Dendritic cell treated with granulocyte-macrophage colony-stimulating factor and Interleukin-4, amounts not matched to agents 40 ng/mL and 50 ng/mL, for 4 days (primary cell): ENCODE measurements around the gene WDR93.
A peak's percentile ranks its signal among the peaks of the same experiment; 100 is the strongest.

Experiments used
- H3K27ac Mint-ChIP-seq: one replicate; pipeline ENCODE4 v1.8.0; 2022; ENCODE audit warnings: mild to moderate bottlenecking, mixed read lengths
- H3K27me3 Mint-ChIP-seq: one replicate; pipeline ENCODE4 v1.8.0; 2022; ENCODE audit warnings: mild to moderate bottlenecking, mixed read lengths
- H3K36me3 Mint-ChIP-seq: one replicate; pipeline ENCODE4 v1.8.0; 2022; ENCODE audit warnings: low read depth, mixed read lengths
- H3K4me1 Mint-ChIP-seq: one replicate; pipeline ENCODE4 v1.8.0; 2022; ENCODE audit warnings: low read depth, mixed read lengths
- H3K4me3 Mint-ChIP-seq: one replicate; pipeline ENCODE4 v1.8.0; 2022; ENCODE audit warnings: mild to moderate bottlenecking, moderate library complexity, mixed read lengths
- H3K9me3 Mint-ChIP-seq: one replicate; pipeline ENCODE4 v1.8.0; 2022; ENCODE audit warnings: mixed read lengths
- intact Hi-C: fragments of 100-400 bp; cut with micrococcal nuclease; formaldehyde crosslinking; loops from one replicate; pipeline ENCODE4 v1.15.0; 2022

Gene WDR93

GRCh38 chr15:89768071-89768500, 77.5 kb downstream of the WDR93 start:
- intact Hi-C loops: no loop called here
- no peaks in the 10 kb centered on the region for H3K36me3 Mint-ChIP-seq
- H3K4me1 Mint-ChIP-seq: peaks cover 19% of the 10 kb centered on the region
- H3K27me3 Mint-ChIP-seq: peaks cover 3% of the 10 kb centered on the region
- peak overlapping the region; percentile 11 for H3K27ac Mint-ChIP-seq
- no peaks in the 10 kb centered on the region for H3K9me3 Mint-ChIP-seq
- H3K4me3 Mint-ChIP-seq: no peak overlapping the region

DNA sequence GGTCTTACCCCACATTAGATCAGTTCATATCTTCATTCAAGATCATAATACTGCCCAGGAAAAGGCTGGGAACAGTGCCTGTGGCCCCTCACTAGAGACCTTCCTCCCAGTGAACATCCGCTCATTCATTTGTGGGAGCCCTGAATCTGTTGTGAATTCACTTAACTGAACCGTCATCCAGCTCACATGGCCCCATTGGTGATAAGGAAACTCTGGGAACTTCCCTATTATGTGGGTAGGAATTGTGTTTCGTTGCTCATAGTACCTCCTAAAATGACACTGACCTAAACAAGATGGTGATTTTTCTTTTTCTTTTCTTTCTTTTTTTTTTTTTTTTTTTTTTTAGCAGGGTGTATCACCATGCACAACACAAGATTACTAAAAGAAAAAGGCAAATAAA, 78.8 kb downstream of the WDR93 start:
- H3K4me3 Mint-ChIP-seq: no peak overlapping the region
- peaks cover 19% of the 10 kb centered on the region for H3K4me1 Mint-ChIP-seq
- peaks cover 3% of the 10 kb centered on the region for H3K27me3 Mint-ChIP-seq
- H3K36me3 Mint-ChIP-seq: no peaks in the 10 kb centered on the region
- no peaks in the 10 kb centered on the region for H3K9me3 Mint-ChIP-seq
- intact Hi-C loops: no loop called here
- H3K27ac Mint-ChIP-seq: no peak overlapping the region

DNA sequence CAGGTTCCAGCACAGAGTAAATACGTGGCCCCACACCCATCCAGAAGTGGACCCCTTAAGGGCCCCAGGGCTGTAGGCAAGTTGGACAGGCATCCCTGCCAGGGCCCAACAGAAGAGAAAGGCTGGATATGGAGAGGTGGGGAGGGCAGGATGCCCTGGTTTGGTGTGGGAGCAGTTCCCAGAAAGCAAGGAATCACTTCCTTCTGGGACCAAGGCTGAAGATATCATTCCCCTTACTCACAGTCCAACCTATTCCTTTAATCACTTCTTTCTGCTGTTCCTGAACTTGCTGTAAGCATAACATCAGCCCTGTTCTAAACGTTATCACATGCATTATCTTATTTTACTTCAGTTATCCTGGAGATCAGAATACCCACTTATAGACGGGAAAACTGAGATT, 79.4 kb downstream of the WDR93 start:
- no peaks in the 10 kb centered on the region for H3K36me3 Mint-ChIP-seq
- no peak overlapping the region for H3K27ac Mint-ChIP-seq
- intact Hi-C loops: no loop called here
- H3K4me1 Mint-ChIP-seq: peaks cover 19% of the 10 kb centered on the region
- no peak overlapping the region for H3K4me3 Mint-ChIP-seq
- peaks cover 6% of the 10 kb centered on the region for H3K27me3 Mint-ChIP-seq
- H3K9me3 Mint-ChIP-seq: no peaks in the 10 kb centered on the region

GRCh38 chr15:89772932-89773583, 82.4 kb downstream of the WDR93 start:
- intact Hi-C loops: no loop called here
- Mint-ChIP-seq H3K4me1 (peaks cover 17% of the 10 kb centered on the region), H3K4me3 (no peak overlapping the region), H3K9me3 (no peaks in the 10 kb centered on the region), H3K27ac (no peak overlapping the region), H3K27me3 (peaks cover 23% of the 10 kb centered on the region), H3K36me3 (no peaks in the 10 kb centered on the region)

- H3K36me3 Mint-ChIP-seq: no peaks in the 10 kb centered on the region
- H3K4me3 Mint-ChIP-seq: no peak overlapping the region
- no peak overlapping the region for H3K27ac Mint-ChIP-seq
- intact Hi-C loops: no loop called here
- H3K9me3 Mint-ChIP-seq: no peaks in the 10 kb centered on the region
- peaks cover 17% of the 10 kb centered on the region for H3K4me1 Mint-ChIP-seq
- peaks cover 25% of the 10 kb centered on the region for H3K27me3 Mint-ChIP-seq
Observed at GRCh38 chr15:89774492-89774891, 83.9 kb downstream of the WDR93 start.

DNA sequence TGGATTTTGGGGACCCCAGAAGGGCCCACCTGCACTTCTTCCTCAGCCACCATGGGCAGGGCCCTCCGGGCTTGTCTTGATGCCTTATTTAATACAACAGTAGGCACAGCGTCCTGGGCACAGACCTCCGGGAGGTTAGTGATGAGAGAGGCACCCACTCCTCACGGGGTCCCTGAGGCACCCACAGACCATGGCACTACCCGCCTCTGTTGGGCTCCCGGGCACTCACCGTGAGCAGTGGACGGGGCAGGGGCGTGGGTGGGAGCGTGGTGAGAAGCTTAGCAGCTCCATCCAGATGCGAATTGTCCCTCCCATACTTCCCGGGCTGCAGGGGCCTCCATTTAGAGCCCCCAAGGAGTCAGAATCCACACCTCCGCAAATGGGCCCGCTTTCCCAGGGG, 85.2 kb downstream of the WDR93 start:
- Mint-ChIP-seq H3K27me3 (peaks cover 25% of the 10 kb centered on the region), H3K36me3 (no peaks in the 10 kb centered on the region), H3K4me1 (peaks cover 19% of the 10 kb centered on the region), H3K9me3 (no peaks in the 10 kb centered on the region), H3K27ac (no peak overlapping the region), H3K4me3 (no peak overlapping the region)
- intact Hi-C loops: no loop called here

GRCh38 chr15:89776274-89777072, 85.9 kb downstream of the WDR93 start, which contains the start of gene MESP2:
TSS of gene MESP2 (plus strand) at chr15:89776332. CDS start at chr15:89776358, 26 bp downstream.
- Mint-ChIP-seq H3K4me1 (peaks cover 26% of the 10 kb centered on the region), H3K27ac (peak within 1 kb of the TSS; percentile 70), H3K27me3 (peaks cover 25% of the 10 kb centered on the region), H3K36me3 (no peaks in the 10 kb centered on the region), H3K4me3 (peak within 1 kb of the TSS; percentile 69), H3K9me3 (no peaks in the 10 kb centered on the region)
- intact Hi-C loops: no loop called here

- H3K4me3 Mint-ChIP-seq: peak overlapping the region; percentile 44
Observed at GRCh38 chr15:89777073-89777751, 86.6 kb downstream of the WDR93 start.

DNA sequence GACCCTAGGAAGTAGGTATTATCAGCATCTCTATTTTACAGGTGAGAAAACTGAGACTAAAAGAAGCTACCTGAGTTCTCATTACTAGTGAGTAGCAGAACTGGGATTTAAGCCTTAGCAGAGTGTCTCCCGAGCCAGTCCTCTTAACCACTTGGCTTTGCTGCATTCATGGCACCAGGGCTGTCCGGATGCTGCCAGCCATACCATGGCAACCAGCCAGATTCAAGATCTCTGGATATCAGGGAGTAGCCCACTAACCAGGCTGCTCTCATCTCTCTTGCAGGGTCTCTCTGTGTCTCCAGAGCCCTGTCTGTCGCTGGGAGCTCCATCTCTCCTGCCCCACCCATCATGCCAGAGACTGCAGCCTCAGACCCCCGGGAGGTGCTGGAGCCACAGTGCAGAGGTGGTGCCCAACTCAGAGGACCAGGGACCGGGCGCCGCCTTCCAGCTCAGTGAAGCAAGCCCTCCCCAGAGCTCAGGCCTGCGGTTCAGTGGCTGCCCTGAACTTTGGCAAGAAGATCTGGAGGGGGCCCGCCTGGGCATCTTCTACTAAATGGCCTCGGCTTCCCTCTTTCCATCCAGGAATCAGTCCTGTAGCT, 87.3 kb downstream of the WDR93 start:
- H3K4me3 Mint-ChIP-seq: no peak overlapping the region
- no peaks in the 10 kb centered on the region for H3K36me3 Mint-ChIP-seq
- no peaks in the 10 kb centered on the region for H3K9me3 Mint-ChIP-seq
- peaks cover 35% of the 10 kb centered on the region for H3K4me1 Mint-ChIP-seq
- H3K27me3 Mint-ChIP-seq: peaks cover 25% of the 10 kb centered on the region
- intact Hi-C loops: no loop called here
- H3K27ac Mint-ChIP-seq: no peak overlapping the region

More at GRCh38 chr15:89777073-89777751, 86.6 kb downstream of the WDR93 start:
- peaks cover 25% of the 10 kb centered on the region for H3K27me3 Mint-ChIP-seq
- no peaks in the 10 kb centered on the region for H3K36me3 Mint-ChIP-seq
- H3K9me3 Mint-ChIP-seq: no peaks in the 10 kb centered on the region
- no peak overlapping the region for H3K27ac Mint-ChIP-seq
- intact Hi-C loops: no loop called here
- H3K4me1 Mint-ChIP-seq: peaks cover 31% of the 10 kb centered on the region

- intact Hi-C loops: no loop called here
- Mint-ChIP-seq H3K36me3 (peaks cover 2% of the 10 kb centered on the region), H3K4me3 (no peak overlapping the region)
Observed at GRCh38 chr15:89778861-89779260, 88.2 kb downstream of the WDR93 start.

GRCh38 chr15:89780601-89781000, 90.0 kb downstream of the WDR93 start:
- intact Hi-C loops: no loop called here
- H3K4me3 Mint-ChIP-seq: peak overlapping the region; percentile 27

More at GRCh38 chr15:89778861-89779260, 88.2 kb downstream of the WDR93 start:
- H3K27me3 Mint-ChIP-seq: peaks cover 25% of the 10 kb centered on the region
- peaks cover 45% of the 10 kb centered on the region for H3K4me1 Mint-ChIP-seq
- H3K9me3 Mint-ChIP-seq: no peaks in the 10 kb centered on the region
- peak overlapping the region; percentile 22 for H3K27ac Mint-ChIP-seq

GRCh38 chr15:89781055-89781454, 90.4 kb downstream of the WDR93 start:
- peak overlapping the region; percentile 27 for H3K4me3 Mint-ChIP-seq
- intact Hi-C loops: no loop called here

More at GRCh38 chr15:89780601-89781000, 90.0 kb downstream of the WDR93 start:
- peaks cover 20% of the 10 kb centered on the region for H3K36me3 Mint-ChIP-seq
- peaks cover 63% of the 10 kb centered on the region for H3K4me1 Mint-ChIP-seq
- peaks cover 22% of the 10 kb centered on the region for H3K27me3 Mint-ChIP-seq
- H3K9me3 Mint-ChIP-seq: no peaks in the 10 kb centered on the region
- H3K27ac Mint-ChIP-seq: peak overlapping the region; percentile 85

DNA sequence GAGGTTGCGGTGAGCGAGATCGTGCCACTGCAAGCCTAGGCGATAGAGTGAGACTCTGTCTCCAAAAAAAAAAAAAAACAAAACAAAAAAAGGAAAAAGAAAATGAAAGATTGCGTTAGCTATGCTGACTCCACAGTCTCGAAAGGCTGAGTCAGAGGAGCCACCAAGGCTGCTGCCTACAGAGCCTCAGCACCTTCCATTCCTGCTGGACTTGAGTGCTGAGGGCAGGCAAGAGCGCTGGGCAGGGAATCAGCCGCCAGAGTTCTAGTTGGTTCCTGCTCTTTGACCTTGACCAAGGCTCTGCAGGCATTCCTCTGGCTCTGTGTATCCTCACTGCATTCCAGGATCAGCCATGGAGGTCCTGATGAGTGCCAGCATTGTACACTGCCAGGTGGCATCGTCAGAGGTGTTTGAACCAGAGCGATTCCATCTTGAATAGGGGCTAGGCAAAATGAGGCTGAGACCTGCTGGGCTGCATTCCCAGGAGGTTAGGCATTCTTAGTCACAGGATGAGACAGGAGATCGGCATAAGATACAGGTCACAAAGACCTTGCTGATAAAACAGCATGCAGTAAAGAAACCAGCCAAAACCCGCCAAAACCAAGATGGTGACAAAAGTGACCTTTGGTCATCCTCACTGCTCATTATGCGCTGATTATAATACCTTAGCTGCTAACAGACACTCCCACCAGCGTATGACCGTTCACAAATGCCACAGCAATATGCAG, 91.4 kb downstream of the WDR93 start:
- intact Hi-C loops: no loop called here
- Mint-ChIP-seq H3K4me1 (peaks cover 56% of the 10 kb centered on the region), H3K27me3 (peaks cover 11% of the 10 kb centered on the region), H3K4me3 (peak overlapping the region; percentile 46), H3K9me3 (no peaks in the 10 kb centered on the region), H3K36me3 (peaks cover 34% of the 10 kb centered on the region), H3K27ac (peak overlapping the region; percentile 85)

More at GRCh38 chr15:89781055-89781454, 90.4 kb downstream of the WDR93 start:
- no peaks in the 10 kb centered on the region for H3K9me3 Mint-ChIP-seq
- peaks cover 63% of the 10 kb centered on the region for H3K4me1 Mint-ChIP-seq
- peaks cover 24% of the 10 kb centered on the region for H3K36me3 Mint-ChIP-seq
- H3K27me3 Mint-ChIP-seq: peaks cover 17% of the 10 kb centered on the region
- peak overlapping the region; percentile 85 for H3K27ac Mint-ChIP-seq
